ENCODE measurements around the gene SLIT1. TPM values are rescaled to one million over a fixed set of nuclear protein-coding genes. Genes with fewer than 3 reads are reported as not detected.

Gene SLIT1
- polyA plus RNA-seq, 1 donor (not counting 4 experiments of a cell fraction or from before 2014, with no cell fraction given) = 0.01 TPM

GRCh38 chr10:97043563-97043855 lies 142.2 kb downstream of the SLIT1 start:
- Histone ChIP-seq H2AFZ (ENCODE audit: control insufficient read depth, low read length) (no peak overlapping the region), H3K36me3 (ENCODE audit: control insufficient read depth in 2 of 2, extremely low read depth in 1 of 2, insufficient read depth in 2 of 2, low read length in 2 of 2) (no peaks in the 10 kb centered on the region), H3K4me2 (ENCODE audit: control insufficient read depth, extremely low read depth, insufficient read depth, low read depth, low read length) (no peak overlapping the region), H3K4me1 (ENCODE audit: control insufficient read depth, extremely low read depth, insufficient read depth, low read length) (no peaks in the 10 kb centered on the region), H3K4me3 (ENCODE audit: control insufficient read depth in 2 of 3, extremely low read depth in 1 of 3, insufficient read depth in 2 of 3, low read depth in 1 of 3, low read length in 3 of 3) (no peak overlapping the region), H4K20me1 (ENCODE audit: control insufficient read depth, extremely low read depth, insufficient read depth, low read length) (no peaks in the 10 kb centered on the region), H3K9me3 (ENCODE audit: control insufficient read depth, low read depth, low read length) (no peaks in the 10 kb centered on the region), H3K9ac (ENCODE audit: control insufficient read depth, extremely low read depth, insufficient read depth, low read length) (no peak overlapping the region), H3K79me2 (ENCODE audit: control insufficient read depth, insufficient read depth, low read length) (no peaks in the 10 kb centered on the region), H3K27me3 (ENCODE audit: control insufficient read depth, extremely low read depth, insufficient read depth, low read length) (peaks cover 2% of the 10 kb centered on the region), H3K27ac (ENCODE audit: control insufficient read depth, insufficient read depth, low read length) (no peak overlapping the region), H3K9me1 (ENCODE audit: control insufficient read depth, extremely low read depth, insufficient read depth, low read length) (no peaks in the 10 kb centered on the region)
- TF ChIP-seq EZH2 (IDR thresholded peaks at IDR 0.05; ENCODE audit: low read length) (no peak), CTCF (optimal IDR thresholded peaks at IDR 0.05 in 1 of 3, IDR thresholded peaks at IDR 0.05 in 1 of 3, conservative IDR thresholded peaks at IDR 0.05 in 1 of 3; ENCODE audit: extremely low read depth in 1 of 3, insufficient read depth in 2 of 3, low read length in 3 of 3) (no peak)
- dilution Hi-C loops (cut with MboI; ENCODE audit: extremely low pct_ligation_motif_present, low sequenced_read_pairs) = no loop called here
- FAIRE-seq (no peak), DNase-seq (ENCODE audit: low read depth, low spot score) (no peak)

GRCh38 chr10:97042716-97043562 lies 142.8 kb downstream of the SLIT1 start:
- Histone ChIP-seq H3K9ac (ENCODE audit: control insufficient read depth, extremely low read depth, insufficient read depth, low read length) (no peak overlapping the region), H3K27ac (ENCODE audit: control insufficient read depth, insufficient read depth, low read length) (no peak overlapping the region), H3K4me3 (ENCODE audit: control insufficient read depth in 2 of 3, extremely low read depth in 1 of 3, insufficient read depth in 2 of 3, low read depth in 1 of 3, low read length in 3 of 3) (no peak overlapping the region), H3K9me1 (ENCODE audit: control insufficient read depth, extremely low read depth, insufficient read depth, low read length) (no peaks in the 10 kb centered on the region), H4K20me1 (ENCODE audit: control insufficient read depth, extremely low read depth, insufficient read depth, low read length) (no peaks in the 10 kb centered on the region), H2AFZ (ENCODE audit: control insufficient read depth, low read length) (no peak overlapping the region), H3K4me1 (ENCODE audit: control insufficient read depth, extremely low read depth, insufficient read depth, low read length) (no peaks in the 10 kb centered on the region), H3K9me3 (ENCODE audit: control insufficient read depth, low read depth, low read length) (no peaks in the 10 kb centered on the region), H3K27me3 (ENCODE audit: control insufficient read depth, extremely low read depth, insufficient read depth, low read length) (peaks cover 6% of the 10 kb centered on the region), H3K36me3 (ENCODE audit: control insufficient read depth in 2 of 2, extremely low read depth in 1 of 2, insufficient read depth in 2 of 2, low read length in 2 of 2) (no peaks in the 10 kb centered on the region), H3K4me2 (ENCODE audit: control insufficient read depth, extremely low read depth, insufficient read depth, low read depth, low read length) (no peak overlapping the region), H3K79me2 (ENCODE audit: control insufficient read depth, insufficient read depth, low read length) (no peaks in the 10 kb centered on the region)
- TF ChIP-seq EZH2 (IDR thresholded peaks at IDR 0.05; ENCODE audit: low read length) = no peak
- no peak for TF ChIP-seq CTCF (optimal IDR thresholded peaks at IDR 0.05 in 1 of 3, IDR thresholded peaks at IDR 0.05 in 1 of 3, conservative IDR thresholded peaks at IDR 0.05 in 1 of 3; ENCODE audit: extremely low read depth in 1 of 3, insufficient read depth in 2 of 3, low read length in 3 of 3)
- dilution Hi-C loops (cut with MboI; ENCODE audit: extremely low pct_ligation_motif_present, low sequenced_read_pairs) = no loop called here
- DNase-seq (ENCODE audit: low read depth, low spot score) (no peak), FAIRE-seq (no peak)

Measured in keratinocyte (primary cell).